Heart left ventricle (tissue), 13 donors: ENCODE data around the gene SAMM50.

Source experiments
- CTCF ChIP-seq, 12 donors: fragments of 200-600 bp; sonication (generic) in 4 of 12; IDR thresholded peaks; one replicate each; pipeline versions ENCODE4 v1.5.0 to v1.8.0; 2018 to 2022; ENCODE audit warnings: antibody characterized with exemption in 12 of 12, mild to moderate bottlenecking in 5 of 12
- POLR2A ChIP-seq, 2 donors: fragments of 450-650 bp; IDR thresholded peaks; one replicate each; pipeline ENCODE4 v1.6.1; 2017; ENCODE audit warnings: antibody characterized with exemption in 2 of 2, mild to moderate bottlenecking in 2 of 2, moderate library complexity in 2 of 2
- donor health status: ischemic (EF 13 %, LVEDD 7.1; RV severe dilation, severe dysfunction).
- donor health status: DM: no; HTN: yes; CAD: no.
- donor health status: DM: no; HTN: no; CAD: no.
- donor health status: ischemic (EF 25% LVEDD 6.9; RV normal size, moderate dysfunction).
- donor health status: ischemic (EF 25% LVEDD 5.7; RV mildly dilated, moderate dysfunction).
- donor health status: ischemic (EF 35%, LVEDD 5.7; RV mildly dilated, moderate dysfunction).
- donor health status: nonischemic (EF 11% LVEDD 7.7; RV severe dilation, severe dysfunction).
- donor health status: DM: yes; HTN: yes; CAD: no.
- donor health status: PGD.
- donor health status: ischemic (EF 29% LVEDD 5.4; RV normal size, mild dysfunction).
- donor health status: nonischemic (EF 23%, LVEDD 6.1; RV moderate dilation, normal function).

GRCh38 chr22:44019416-44019815 is 64.2 kb downstream of the SAMM50 start:
- TF ChIP-seq CTCF (IDR thresholded peaks at IDR 0.05): no peak
- TF ChIP-seq POLR2A (IDR thresholded peaks at IDR 0.05): no peak
